GM20000 (cell line): ENCODE measurements around the gene BMI1.

Experiments
- DNase-seq: peaks from one replicate; pipeline ENCODE4 v3.0.0; 2012; ENCODE audit warnings: low spot score
- CTCF ChIP-seq: IDR thresholded peaks from 2 replicates; pipeline ENCODE4 v1.5.1; 2012; ENCODE audit warnings: mild to moderate bottlenecking, control low read depth; ENCODE audit errors: extremely low read depth, missing control alignments

BMI1 gene

DNA sequence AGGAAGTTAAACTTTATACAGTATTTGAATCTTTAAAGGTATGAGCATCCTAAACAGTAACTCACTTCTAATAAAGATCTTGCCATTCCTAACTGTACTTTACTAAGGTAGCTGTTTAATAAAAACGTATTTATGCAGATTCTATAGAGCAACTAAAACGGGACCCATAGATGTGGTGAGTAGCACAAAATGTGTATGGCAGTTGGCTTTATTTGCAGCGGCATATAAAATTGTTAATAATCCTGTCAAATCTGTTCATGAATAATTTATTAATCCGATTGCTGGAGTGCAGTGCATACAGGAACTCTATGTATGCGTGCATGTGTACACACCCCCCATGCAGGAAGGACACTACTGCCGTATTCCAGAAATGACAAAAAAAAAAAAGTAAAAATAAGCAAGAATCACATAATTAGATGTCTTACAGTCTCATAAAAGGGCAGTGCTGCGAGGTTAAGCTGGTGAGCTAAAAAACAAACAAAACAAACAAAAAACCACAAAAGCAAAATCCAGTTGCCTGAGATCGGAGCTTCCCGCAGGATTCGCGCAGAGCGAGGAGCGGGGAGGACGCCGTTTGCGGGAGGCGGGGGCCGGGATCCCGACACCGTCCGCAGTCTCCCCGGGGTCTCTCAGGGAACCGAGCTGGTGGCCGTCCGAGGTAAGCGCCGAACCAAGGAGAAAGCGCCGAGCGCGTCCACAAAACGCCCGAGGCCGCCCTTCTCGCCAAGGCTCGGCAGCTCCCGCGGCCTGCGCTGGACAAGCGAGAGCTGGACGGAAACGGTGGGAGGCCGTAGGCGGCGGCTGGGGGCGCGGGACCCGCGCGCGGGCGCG is 5.2 kb upstream of the BMI1 start:
- DNase-seq, result no peak
- no peak for TF ChIP-seq CTCF

DNA sequence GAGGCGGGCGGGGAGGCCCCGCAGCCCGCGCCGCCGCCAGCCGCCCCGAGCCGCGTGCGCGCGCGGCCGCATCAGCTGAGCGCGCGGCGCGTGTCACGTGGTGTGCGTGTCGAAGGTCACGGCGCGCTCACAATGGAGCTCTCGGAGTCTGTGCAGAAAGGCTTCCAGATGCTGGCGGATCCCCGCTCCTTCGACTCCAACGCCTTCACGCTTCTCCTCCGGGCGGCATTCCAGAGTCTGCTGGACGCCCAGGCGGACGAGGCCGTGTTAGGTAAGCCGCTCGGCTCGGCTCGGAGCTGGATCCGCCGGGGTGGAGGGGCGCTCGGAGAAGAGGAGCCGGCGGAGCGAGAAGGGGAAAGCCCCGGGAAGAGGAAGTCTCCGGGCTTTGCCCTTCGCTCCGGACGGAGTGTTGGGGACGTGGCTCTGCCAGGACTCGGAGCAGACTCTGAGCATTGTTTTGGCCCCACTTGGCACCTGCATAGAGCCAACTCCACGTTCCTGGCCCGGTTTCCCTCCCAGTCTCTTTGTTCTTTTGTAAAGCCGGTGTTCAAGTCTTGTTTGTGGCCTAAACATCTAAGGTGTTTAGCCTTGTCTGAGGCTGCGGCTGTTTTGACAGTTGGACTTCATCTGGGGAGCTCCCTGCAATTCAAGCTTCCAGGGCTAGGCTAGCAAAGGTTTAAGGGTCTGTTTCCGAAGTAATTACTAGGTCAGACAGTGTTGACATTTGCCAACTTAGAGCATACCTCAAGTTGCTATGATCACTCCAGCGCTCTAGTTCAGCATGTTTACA is 4.4 kb upstream of the BMI1 start, which contains the start of gene COMMD3:
Gene COMMD3, plus strand, starts transcription at position 103 of the 790 bp plus-strand sequence. Its CDS starts 30 bp downstream, at position 133.
- DNase-seq, result peak; percentile 88
- no peak for TF ChIP-seq CTCF

DNA sequence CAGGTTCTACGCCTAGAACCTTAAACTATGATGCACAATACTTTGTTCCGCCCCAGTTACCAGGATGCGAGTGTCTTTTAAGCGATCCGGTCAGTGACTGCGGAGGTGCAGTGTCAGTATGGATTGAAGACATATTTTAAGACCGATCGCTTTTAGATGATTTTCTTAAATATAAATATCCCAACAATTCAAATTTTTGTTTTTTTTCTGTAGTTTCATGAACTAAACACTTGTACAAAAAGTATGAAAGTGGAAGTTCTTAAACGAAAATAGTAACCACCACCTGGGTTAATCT is 3.9 kb upstream of the BMI1 start:
- DNase-seq, result peak; percentile 60
- no peak for TF ChIP-seq CTCF

DNA sequence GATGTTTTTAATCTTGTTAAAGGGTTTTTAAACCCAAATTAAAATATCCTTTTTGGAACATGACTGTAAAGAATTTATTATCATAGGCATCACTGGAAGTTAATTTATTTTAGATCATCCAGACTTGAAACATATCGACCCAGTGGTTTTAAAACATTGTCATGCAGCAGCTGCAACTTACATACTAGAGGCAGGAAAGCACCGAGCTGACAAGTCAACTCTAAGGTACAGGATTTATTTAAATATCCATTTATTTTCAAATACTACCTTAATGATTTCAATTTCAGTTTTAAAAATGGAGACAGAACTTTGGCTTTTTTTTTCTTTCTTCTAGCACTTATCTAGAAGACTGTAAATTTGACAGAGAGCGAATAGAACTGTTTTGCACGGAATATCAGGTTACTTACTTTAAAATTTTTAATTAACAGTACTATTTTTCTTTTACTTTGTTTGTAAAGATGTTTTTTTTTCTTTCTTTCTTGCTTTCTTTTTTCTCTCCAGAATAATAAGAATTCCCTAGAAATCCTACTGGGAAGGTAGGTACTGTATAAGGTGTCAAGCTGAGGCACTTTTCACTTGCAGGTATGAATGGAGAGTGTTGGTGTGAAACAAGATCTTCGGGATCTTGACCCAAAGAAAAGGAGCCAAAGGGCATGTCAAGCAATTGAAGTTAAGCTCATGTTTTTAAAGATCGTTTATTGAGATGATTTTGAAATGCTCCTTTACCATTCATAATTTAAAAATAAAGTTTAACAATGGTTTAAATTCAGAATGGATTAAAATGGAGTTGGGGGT is 2.9 kb upstream of the BMI1 start:
- no peak for TF ChIP-seq CTCF
- DNase-seq, result peak; percentile 22

DNA sequence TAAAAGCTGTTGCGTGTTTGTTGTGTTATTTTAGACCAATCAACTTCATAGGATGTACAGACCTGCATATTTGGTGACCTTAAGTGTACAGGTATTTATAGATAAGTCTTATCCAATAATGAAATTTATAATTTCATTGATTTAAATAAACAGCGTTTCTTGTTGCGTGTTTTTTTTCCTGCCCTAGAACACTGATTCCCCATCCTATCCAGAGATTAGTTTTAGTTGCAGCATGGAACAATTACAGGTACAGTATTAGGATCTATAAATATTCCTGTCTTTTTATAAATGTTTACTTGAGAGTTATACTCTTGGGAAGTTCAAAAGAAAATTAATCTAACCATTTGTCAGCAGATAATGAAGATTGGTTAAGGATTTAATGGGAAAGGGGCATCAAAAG is 2.1 kb upstream of the BMI1 start:
- TF ChIP-seq CTCF, result no peak
- DNase-seq, result no peak

- no peak for DNase-seq
- no peak for TF ChIP-seq CTCF
These were observed 1.3 kb upstream of the BMI1 start for GRCh38 chr10:22319547-22319979.
